ENCODE results near the gene HDAC10. TPM values are rescaled to one million over a fixed set of nuclear protein-coding genes. Genes with fewer than 3 reads are reported as not detected.
A peak's percentile ranks its signal among the peaks of the same experiment; 100 is the strongest.

The HDAC10 gene
- total RNA-seq, 1 experiment from 2014 or later: 71.3 TPM

GRCh38 chr22:50281384-50281760, 30.3 kb upstream of the HDAC10 start:
- Histone ChIP-seq H3K9me3 (ENCODE audit: control insufficient read depth, insufficient read depth, low read depth, low read length) (no peaks in the 10 kb centered on the region), H3K27me3 (ENCODE audit: control insufficient read depth, insufficient read depth, low read length) (no peaks in the 10 kb centered on the region), H3K4me1 (ENCODE audit: control insufficient read depth, insufficient read depth, low read length) (peaks cover 4% of the 10 kb centered on the region; the same call in 1 of the 2 replicates), H3K27ac (ENCODE audit: low read length) (no peak overlapping the region), H3K36me3 (ENCODE audit: control insufficient read depth, insufficient read depth, low read length) (0 out of 2 replicates have a peak, but pooled peaks cover 2% of the 10 kb centered on the region), H3K4me3 (ENCODE audit: low read depth in 2 of 2, low read length in 2 of 2) (no peak overlapping the region)
- ATAC-seq (no peak), DNase-seq (ENCODE audit: low read depth, low spot score) (no peak)
- no peak for TF ChIP-seq SIN3A (IDR thresholded peaks at IDR 0.05; ENCODE audit: borderline replicate concordance, insufficient read depth, low read depth, low read length)
- no peak for TF ChIP-seq CTCF (IDR thresholded peaks at IDR 0.05)
- TF ChIP-seq POLR2AphosphoS5 (IDR thresholded peaks at IDR 0.05; ENCODE audit: low read depth, low read length): no peak
- TF ChIP-seq TCF7L2 (IDR thresholded peaks at IDR 0.05; ENCODE audit: low read depth, low read length): no peak
- no peak for TF ChIP-seq REST (IDR thresholded peaks at IDR 0.05; ENCODE audit: insufficient read depth in 1 of 2, low read depth in 2 of 2, low read length in 1 of 2)
- CTCF ChIA-PET: no interaction called here
- POLR2A ChIA-PET: no interaction called here
- BruUV-seq (replicated peaks): TSS peak; percentile 74
- intact Hi-C loops (cut with micrococcal nuclease; ENCODE audit: unreplicated experiment) (no loop called here), in situ Hi-C loops (cut with HindIII; ENCODE audit: low pct_unique_long_range_greater_than_20kb, low sequenced_read_pairs) (no loop called here)

DNA sequence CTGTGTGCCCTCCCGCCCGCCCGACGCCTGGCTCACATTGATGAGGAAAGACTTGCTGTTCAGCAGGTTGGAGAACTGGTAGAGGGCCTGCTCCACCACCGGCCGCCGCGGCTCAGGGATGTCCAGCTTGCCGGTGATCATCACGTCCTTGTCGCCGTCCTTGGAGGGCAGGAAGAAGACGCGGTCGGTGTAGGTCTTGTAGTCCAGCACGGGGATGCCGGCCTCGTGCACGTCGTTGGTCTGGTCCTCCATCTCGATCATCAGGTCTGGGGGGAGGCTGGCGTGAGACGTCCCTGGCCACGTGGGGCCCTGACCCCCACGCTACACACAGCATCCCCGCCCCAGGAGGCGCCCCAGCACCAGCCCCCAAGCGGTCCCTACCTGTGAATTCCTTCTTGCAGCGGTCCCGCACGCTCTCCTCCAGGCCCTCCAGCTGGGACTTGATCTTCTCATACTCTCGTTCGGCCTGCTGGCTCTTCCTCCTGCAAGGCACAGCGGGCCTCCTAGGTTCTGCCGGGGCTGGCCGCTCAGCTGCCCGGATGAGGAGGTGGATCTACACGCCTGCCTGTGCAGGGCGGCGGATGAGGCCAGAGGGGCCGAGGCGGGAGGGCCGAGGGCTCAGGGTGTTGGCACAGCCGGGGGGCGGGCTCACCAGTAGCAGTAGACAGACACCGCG, 29.8 kb upstream of the HDAC10 start:
- H3K4me1 ChIP-seq (ENCODE audit: control insufficient read depth, insufficient read depth, low read length): peaks cover 4% of the 10 kb centered on the region; the same call in 1 of the 2 replicates
- in situ Hi-C loops (cut with HindIII; ENCODE audit: low pct_unique_long_range_greater_than_20kb, low sequenced_read_pairs) (no loop called here), intact Hi-C loops (cut with micrococcal nuclease; ENCODE audit: unreplicated experiment) (no loop called here)
- TF ChIP-seq SIN3A (IDR thresholded peaks at IDR 0.05; ENCODE audit: borderline replicate concordance, insufficient read depth, low read depth, low read length) (no peak), REST (IDR thresholded peaks at IDR 0.05; ENCODE audit: insufficient read depth in 1 of 2, low read depth in 2 of 2, low read length in 1 of 2) (no peak), TCF7L2 (IDR thresholded peaks at IDR 0.05; ENCODE audit: low read depth, low read length) (no peak), POLR2AphosphoS5 (IDR thresholded peaks at IDR 0.05; ENCODE audit: low read depth, low read length) (no peak), CTCF (IDR thresholded peaks at IDR 0.05) (no peak)
- no peak overlapping the region for H3K27ac ChIP-seq (ENCODE audit: low read length)
- no peaks in the 10 kb centered on the region for H3K27me3 ChIP-seq (ENCODE audit: control insufficient read depth, insufficient read depth, low read length)
- 0 out of 2 replicates have a peak, but pooled peaks cover 2% of the 10 kb centered on the region for H3K36me3 ChIP-seq (ENCODE audit: control insufficient read depth, insufficient read depth, low read length)
- DNase-seq (ENCODE audit: low read depth, low spot score) (no peak), ATAC-seq (no peak)
- BruUV-seq (replicated peaks): no TSS peak
- no peak overlapping the region for H3K4me3 ChIP-seq (ENCODE audit: low read depth in 2 of 2, low read length in 2 of 2)
- CTCF ChIA-PET: no interaction called here
- H3K9me3 ChIP-seq (ENCODE audit: control insufficient read depth, insufficient read depth, low read depth, low read length): no peaks in the 10 kb centered on the region
- POLR2A ChIA-PET: interaction anchor here (0.6 kb wide), 1 partner anchor 12 kb away, joined by 5 read pairs; no protein-coding TSS in a partner anchor
